Upper lobe of right lung (tissue), 1 donor: ENCODE data around the gene CBFA2T3. TPM values are rescaled to one million over a fixed set of nuclear protein-coding genes. Genes with fewer than 3 reads are reported as not detected.
"Not testable (repeated sequence)": the region's sequence is repeated elsewhere in the genome, so short reads cannot be mapped to it uniquely, and the experiment has no call there.

Experiments used
- ATAC-seq: fragments of 200-7000 bp; cut with Tn5 transposase; one replicate; pipeline ENCODE4 v1.9.1; 2020; ENCODE audit warnings: mild to moderate bottlenecking, moderate library complexity
- DNase-seq: peaks from one replicate; pipeline ENCODE4 v3.0.0-alpha.2; 2020
- H3K27ac ChIP-seq: fragments of 200-600 bp; one replicate; pipeline ENCODE4 v1.8.0; 2022
- H3K27me3 ChIP-seq: fragments of 200-600 bp; one replicate; pipeline ENCODE4 v1.8.0; 2022; ENCODE audit warnings: mild to moderate bottlenecking
- H3K36me3 ChIP-seq: fragments of 200-600 bp; one replicate; pipeline ENCODE4 v1.8.0; 2022
- H3K4me1 ChIP-seq: fragments of 200-600 bp; one replicate; pipeline ENCODE4 v1.8.0; 2022
- H3K4me3 ChIP-seq: fragments of 200-600 bp; one replicate; pipeline ENCODE4 v1.8.0; 2022; ENCODE audit warnings: mild to moderate bottlenecking
- H3K9me3 ChIP-seq: fragments of 200-600 bp; one replicate; pipeline ENCODE4 v1.8.0; 2022
- CTCF ChIP-seq: fragments of 200-600 bp; IDR thresholded peaks from one replicate; pipeline ENCODE4 v1.8.0; 2022; ENCODE audit warnings: antibody characterized with exemption
- intact Hi-C: fragments of 100-400 bp; cut with DNase I; formaldehyde crosslinking; loops from one replicate; pipeline ENCODE4 v1.11.0; 2022
- total RNA-seq: library from RNA; stranded (reverse); fragmentation: NEBNext Ultra II Directional; extraction: Animal tissue kit (Norgen Biotek cat#: 25700); gene quantifications from one replicate; pipeline ENCODE4 v1.2.1, GENCODE V29; 2021
- donor health status: DM: no; HTN: yes; CAD: no; lungs with severe emphysema.

The CBFA2T3 gene
- total RNA-seq, 1 donor from 2014 or later = 19.0 TPM

- Histone ChIP-seq H3K27ac (no peak overlapping the region), H3K4me3 (no peak overlapping the region), H3K36me3 (no peaks in the 10 kb centered on the region), H3K9me3 (no peaks in the 10 kb centered on the region), H3K4me1 (peaks cover 6% of the 10 kb centered on the region), H3K27me3 (peaks cover 46% of the 10 kb centered on the region)
- DNase-seq (no peak), ATAC-seq (peak; percentile 39)
- TF ChIP-seq CTCF = no peak
- intact Hi-C loops = no loop called here
These were observed 27.3 kb upstream of the CBFA2T3 start for GRCh38 chr16:89004209-89004831.

- no peak for TF ChIP-seq CTCF
- Histone ChIP-seq H3K36me3 (no peaks in the 10 kb centered on the region), H3K4me3 (no peak overlapping the region), H3K27ac (no peak overlapping the region), H3K27me3 (peaks cover 46% of the 10 kb centered on the region), H3K9me3 (peaks cover 4% of the 10 kb centered on the region), H3K4me1 (peaks cover 6% of the 10 kb centered on the region)
- no peak for ATAC-seq
- DNase-seq = no peak
- intact Hi-C loops = no loop called here
These were observed 26.8 kb upstream of the CBFA2T3 start for GRCh38 chr16:89003831-89004208.

GRCh38 chr16:89002851-89003830, 26.1 kb upstream of the CBFA2T3 start:
- no peak for TF ChIP-seq CTCF
- Histone ChIP-seq H3K4me3 (no peak overlapping the region), H3K27me3 (peaks cover 46% of the 10 kb centered on the region), H3K4me1 (peaks cover 6% of the 10 kb centered on the region), H3K9me3 (peaks cover 5% of the 10 kb centered on the region), H3K27ac (no peak overlapping the region), H3K36me3 (no peaks in the 10 kb centered on the region)
- DNase-seq = no peak
- intact Hi-C loops = no loop called here
- no peak for ATAC-seq

- DNase-seq, ATAC-seq, intact Hi-C loops, H3K36me3 ChIP-seq, H3K4me3 ChIP-seq, H3K27ac ChIP-seq, H3K4me1 ChIP-seq: not testable (repeated sequence)
- Histone ChIP-seq H3K9me3 (peaks cover 13% of the 10 kb centered on the region), H3K27me3 (peaks cover 38% of the 10 kb centered on the region)
These were observed 25.1 kb upstream of the CBFA2T3 start for GRCh38 chr16:89002081-89002480.

- H3K9me3 ChIP-seq = peaks cover 13% of the 10 kb centered on the region
- ATAC-seq = no peak
- TF ChIP-seq CTCF = no peak
- no peaks in the 10 kb centered on the region for H3K36me3 ChIP-seq
- H3K27me3 ChIP-seq = peaks cover 38% of the 10 kb centered on the region
- H3K4me1 ChIP-seq = peaks cover 6% of the 10 kb centered on the region
- no peak for DNase-seq
- H3K27ac ChIP-seq = no peak overlapping the region
- intact Hi-C loops = no loop called here
- no peak overlapping the region for H3K4me3 ChIP-seq
These were observed 24.4 kb upstream of the CBFA2T3 start for GRCh38 chr16:89001117-89002027.
